ENCODE measurements around the gene COL6A1.

Gene COL6A1, protein sequence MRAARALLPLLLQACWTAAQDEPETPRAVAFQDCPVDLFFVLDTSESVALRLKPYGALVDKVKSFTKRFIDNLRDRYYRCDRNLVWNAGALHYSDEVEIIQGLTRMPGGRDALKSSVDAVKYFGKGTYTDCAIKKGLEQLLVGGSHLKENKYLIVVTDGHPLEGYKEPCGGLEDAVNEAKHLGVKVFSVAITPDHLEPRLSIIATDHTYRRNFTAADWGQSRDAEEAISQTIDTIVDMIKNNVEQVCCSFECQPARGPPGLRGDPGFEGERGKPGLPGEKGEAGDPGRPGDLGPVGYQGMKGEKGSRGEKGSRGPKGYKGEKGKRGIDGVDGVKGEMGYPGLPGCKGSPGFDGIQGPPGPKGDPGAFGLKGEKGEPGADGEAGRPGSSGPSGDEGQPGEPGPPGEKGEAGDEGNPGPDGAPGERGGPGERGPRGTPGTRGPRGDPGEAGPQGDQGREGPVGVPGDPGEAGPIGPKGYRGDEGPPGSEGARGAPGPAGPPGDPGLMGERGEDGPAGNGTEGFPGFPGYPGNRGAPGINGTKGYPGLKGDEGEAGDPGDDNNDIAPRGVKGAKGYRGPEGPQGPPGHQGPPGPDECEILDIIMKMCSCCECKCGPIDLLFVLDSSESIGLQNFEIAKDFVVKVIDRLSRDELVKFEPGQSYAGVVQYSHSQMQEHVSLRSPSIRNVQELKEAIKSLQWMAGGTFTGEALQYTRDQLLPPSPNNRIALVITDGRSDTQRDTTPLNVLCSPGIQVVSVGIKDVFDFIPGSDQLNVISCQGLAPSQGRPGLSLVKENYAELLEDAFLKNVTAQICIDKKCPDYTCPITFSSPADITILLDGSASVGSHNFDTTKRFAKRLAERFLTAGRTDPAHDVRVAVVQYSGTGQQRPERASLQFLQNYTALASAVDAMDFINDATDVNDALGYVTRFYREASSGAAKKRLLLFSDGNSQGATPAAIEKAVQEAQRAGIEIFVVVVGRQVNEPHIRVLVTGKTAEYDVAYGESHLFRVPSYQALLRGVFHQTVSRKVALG

DNA sequence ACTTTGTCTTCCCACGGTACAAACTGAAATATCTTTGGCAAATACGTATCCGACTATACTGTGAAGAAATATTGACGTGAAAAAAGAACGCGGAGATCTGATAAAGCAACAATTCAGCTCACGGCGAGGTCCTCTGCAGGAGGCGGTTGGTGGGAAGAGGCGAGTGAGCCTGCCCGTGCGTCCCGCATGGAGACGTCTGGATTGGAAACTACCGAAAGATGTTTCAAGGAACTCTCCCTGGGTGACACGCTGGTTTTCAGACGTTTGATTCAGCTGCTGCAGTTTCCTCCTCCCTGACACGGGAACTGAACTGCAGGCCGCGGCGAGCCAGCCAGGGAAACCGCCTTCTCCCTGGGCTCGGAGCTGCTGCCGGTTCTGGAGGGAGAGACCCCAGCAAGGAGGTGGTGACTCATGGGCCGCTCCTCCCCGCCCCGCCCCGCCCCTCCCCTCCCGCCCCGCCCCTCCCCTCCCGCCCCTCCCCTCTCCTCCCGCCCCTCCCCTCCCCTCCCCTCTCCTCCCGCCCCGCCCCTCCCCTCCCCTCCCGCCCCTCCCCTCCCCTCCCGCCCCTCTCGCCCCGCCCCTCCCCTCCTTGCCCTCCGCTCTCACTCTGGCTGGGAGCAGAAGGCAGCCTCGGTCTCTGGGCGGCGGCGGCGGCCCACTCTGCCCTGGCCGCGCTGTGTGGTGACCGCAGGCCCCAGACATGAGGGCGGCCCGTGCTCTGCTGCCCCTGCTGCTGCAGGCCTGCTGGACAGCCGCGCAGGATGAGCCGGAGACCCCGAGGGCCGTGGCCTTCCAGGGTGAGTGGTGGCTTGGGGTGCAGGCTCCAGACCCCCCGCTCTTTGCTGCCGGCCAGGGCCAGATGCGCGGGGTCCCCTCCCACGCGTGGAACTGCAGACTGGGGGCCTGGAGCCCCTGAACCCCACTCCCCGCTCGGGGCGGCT is at the start of gene COL6A1:
TSS of gene COL6A1 (plus strand) at position 620 of the 941 bp plus-strand sequence. CDS start at position 701, 81 bp downstream.
- Histone ChIP-seq H4K20me1 (ENCODE audit: insufficient read depth, low read length) (no peaks in the 10 kb centered on the region), H3F3A (ENCODE audit: insufficient read depth, low read length) (peaks cover 3% of the 10 kb centered on the region; the same call in 1 of the 2 replicates), H3K9ac (ENCODE audit: low read length) (no peak within 1 kb of the TSS), H3K9me3 (ENCODE audit: low read length) (no peaks in the 10 kb centered on the region), H3K27me3 (ENCODE audit: insufficient read depth, low read length) (no peaks in the 10 kb centered on the region), H3K27ac (ENCODE audit: low read depth, low read length, poor library complexity, severe bottlenecking) (no peak within 1 kb of the TSS), H3K36me3 (ENCODE audit: insufficient read depth, low read length) (no peaks in the 10 kb centered on the region), H3K4me1 (ENCODE audit: insufficient read depth, low read length, severe bottlenecking) (no peaks in the 10 kb centered on the region), H3K4me3 (ENCODE audit: low read depth, low read length, poor library complexity, severe bottlenecking) (no peak within 1 kb of the TSS), H3K9me2 (ENCODE audit: low read depth, low read length) (no peaks in the 10 kb centered on the region), H3K4me2 (ENCODE audit: low read length) (no peak within 1 kb of the TSS), H3K79me2 (ENCODE audit: insufficient read depth, low read length) (no peaks in the 10 kb centered on the region), H2AFZ (ENCODE audit: low read length) (no peak within 1 kb of the TSS)
- TF ChIP-seq EZH2 (IDR thresholded peaks at IDR 0.05; ENCODE audit: borderline replicate concordance, low read length), result no peak
- TF ChIP-seq, protein P1, sequence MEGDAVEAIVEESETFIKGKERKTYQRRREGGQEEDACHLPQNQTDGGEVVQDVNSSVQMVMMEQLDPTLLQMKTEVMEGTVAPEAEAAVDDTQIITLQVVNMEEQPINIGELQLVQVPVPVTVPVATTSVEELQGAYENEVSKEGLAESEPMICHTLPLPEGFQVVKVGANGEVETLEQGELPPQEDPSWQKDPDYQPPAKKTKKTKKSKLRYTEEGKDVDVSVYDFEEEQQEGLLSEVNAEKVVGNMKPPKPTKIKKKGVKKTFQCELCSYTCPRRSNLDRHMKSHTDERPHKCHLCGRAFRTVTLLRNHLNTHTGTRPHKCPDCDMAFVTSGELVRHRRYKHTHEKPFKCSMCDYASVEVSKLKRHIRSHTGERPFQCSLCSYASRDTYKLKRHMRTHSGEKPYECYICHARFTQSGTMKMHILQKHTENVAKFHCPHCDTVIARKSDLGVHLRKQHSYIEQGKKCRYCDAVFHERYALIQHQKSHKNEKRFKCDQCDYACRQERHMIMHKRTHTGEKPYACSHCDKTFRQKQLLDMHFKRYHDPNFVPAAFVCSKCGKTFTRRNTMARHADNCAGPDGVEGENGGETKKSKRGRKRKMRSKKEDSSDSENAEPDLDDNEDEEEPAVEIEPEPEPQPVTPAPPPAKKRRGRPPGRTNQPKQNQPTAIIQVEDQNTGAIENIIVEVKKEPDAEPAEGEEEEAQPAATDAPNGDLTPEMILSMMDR (IDR thresholded peaks at IDR 0.05; ENCODE audit: low read length), result no peak

DNA sequence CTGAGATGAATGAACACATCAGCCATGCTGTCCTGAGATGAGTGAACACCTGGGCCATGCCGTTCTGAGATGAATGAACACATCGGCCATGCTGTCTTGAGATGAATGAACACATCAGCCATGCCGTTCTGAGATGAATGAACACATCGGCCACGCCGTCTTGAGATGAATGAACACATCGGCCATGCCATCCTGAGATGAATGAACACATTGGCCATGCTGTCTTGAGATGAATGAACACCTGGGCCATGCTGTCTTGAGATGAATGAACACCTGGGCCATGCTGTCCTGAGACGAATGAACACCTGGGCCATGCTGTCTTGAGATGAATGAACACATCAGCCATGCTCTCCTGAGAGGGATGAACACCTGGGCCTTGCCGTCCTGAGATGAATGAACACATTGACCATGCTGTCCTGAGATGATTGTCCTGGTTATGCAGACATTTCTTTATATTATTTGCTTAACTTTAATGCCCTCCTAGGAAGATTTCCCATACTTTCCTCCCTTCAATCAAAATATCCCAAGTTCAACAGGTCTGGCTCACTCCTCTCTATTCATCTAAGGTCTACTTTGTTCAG is 48.6 kb upstream of the COL6A1 start:
- Histone ChIP-seq H2AFZ (ENCODE audit: low read length) (no peak overlapping the region), H3K4me1 (ENCODE audit: insufficient read depth, low read length, severe bottlenecking) (no peaks in the 10 kb centered on the region), H3K36me3 (ENCODE audit: insufficient read depth, low read length) (no peaks in the 10 kb centered on the region), H3K4me2 (ENCODE audit: low read length) (no peak overlapping the region), H3K27ac (ENCODE audit: low read depth, low read length, poor library complexity, severe bottlenecking) (no peak overlapping the region), H3K27me3 (ENCODE audit: insufficient read depth, low read length) (no peaks in the 10 kb centered on the region), H3K9me2 (ENCODE audit: low read depth, low read length) (no peaks in the 10 kb centered on the region), H3F3A (ENCODE audit: insufficient read depth, low read length) (no peaks in the 10 kb centered on the region), H3K9ac (ENCODE audit: low read length) (no peak overlapping the region), H3K79me2 (ENCODE audit: insufficient read depth, low read length) (no peaks in the 10 kb centered on the region), H3K4me3 (ENCODE audit: low read depth, low read length, poor library complexity, severe bottlenecking) (no peak overlapping the region), H4K20me1 (ENCODE audit: insufficient read depth, low read length) (no peaks in the 10 kb centered on the region), H3K9me3 (ENCODE audit: low read length) (no peaks in the 10 kb centered on the region)
- TF ChIP-seq, protein P1 (IDR thresholded peaks at IDR 0.05; ENCODE audit: low read length), result no peak

GRCh38 chr21:45934085-45934484 is 47.5 kb upstream of the COL6A1 start:
- Histone ChIP-seq H3K4me3 (ENCODE audit: low read depth, low read length, poor library complexity, severe bottlenecking) (no peak overlapping the region), H3K9me2 (ENCODE audit: low read depth, low read length) (no peaks in the 10 kb centered on the region), H3K4me2 (ENCODE audit: low read length) (no peak overlapping the region), H3K9me3 (ENCODE audit: low read length) (no peaks in the 10 kb centered on the region), H4K20me1 (ENCODE audit: insufficient read depth, low read length) (no peaks in the 10 kb centered on the region), H3K27ac (ENCODE audit: low read depth, low read length, poor library complexity, severe bottlenecking) (no peak overlapping the region), H2AFZ (ENCODE audit: low read length) (no peak overlapping the region), H3K36me3 (ENCODE audit: insufficient read depth, low read length) (no peaks in the 10 kb centered on the region), H3K4me1 (ENCODE audit: insufficient read depth, low read length, severe bottlenecking) (no peaks in the 10 kb centered on the region), H3F3A (ENCODE audit: insufficient read depth, low read length) (no peaks in the 10 kb centered on the region), H3K79me2 (ENCODE audit: insufficient read depth, low read length) (no peaks in the 10 kb centered on the region), H3K9ac (ENCODE audit: low read length) (no peak overlapping the region), H3K27me3 (ENCODE audit: insufficient read depth, low read length) (no peaks in the 10 kb centered on the region)
- TF ChIP-seq EZH2 (IDR thresholded peaks at IDR 0.05; ENCODE audit: borderline replicate concordance, low read length), result no peak
- TF ChIP-seq, protein P1 (IDR thresholded peaks at IDR 0.05; ENCODE audit: low read length), result no peak
